ENCODE measurements around the gene DNA2.
"Not testable (repeated sequence)": the region's sequence is repeated elsewhere in the genome, so short reads cannot be mapped to it uniquely, and the experiment has no call there.

Gene DNA2

GRCh38 chr10:68492118-68492517, 20.3 kb upstream of the DNA2 start:
- FAIRE-seq: no peak

DNA sequence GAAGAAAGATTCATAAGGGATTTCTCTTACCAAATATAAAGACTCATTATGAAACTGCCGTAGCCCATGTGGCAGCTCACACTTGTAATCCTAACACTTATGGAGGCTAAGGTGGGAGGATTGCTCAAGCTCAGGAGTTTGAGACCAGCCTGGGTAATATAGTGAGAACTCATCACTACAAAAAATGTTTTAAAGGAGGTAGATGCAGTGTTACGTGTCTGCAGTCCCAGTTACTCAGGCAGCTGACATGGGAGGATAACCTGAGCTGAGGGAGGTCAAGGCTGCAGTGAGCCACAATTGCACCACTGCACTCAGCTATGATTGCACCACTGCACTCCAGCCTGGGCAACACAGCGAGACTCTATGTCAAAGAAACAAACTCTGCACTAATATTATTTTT, 18.1 kb upstream of the DNA2 start:
- FAIRE-seq (no peak), DNase-seq (ENCODE audit: insufficient read length) (no peak)
- TF ChIP-seq POLR2A (IDR thresholded peaks at IDR 0.05; ENCODE audit: low read depth, low read length) (no peak), POLR2AphosphoS5 (IDR thresholded peaks at IDR 0.05; ENCODE audit: low read depth, low read length) (no peak), TAF1 (IDR thresholded peaks at IDR 0.05; ENCODE audit: borderline replicate concordance, low read depth, low read length) (no peak)

More at GRCh38 chr10:68492118-68492517, 20.3 kb upstream of the DNA2 start:
- DNase-seq (ENCODE audit: insufficient read length): no peak
- no peak for TF ChIP-seq POLR2A (IDR thresholded peaks at IDR 0.05; ENCODE audit: low read depth, low read length)

DNA sequence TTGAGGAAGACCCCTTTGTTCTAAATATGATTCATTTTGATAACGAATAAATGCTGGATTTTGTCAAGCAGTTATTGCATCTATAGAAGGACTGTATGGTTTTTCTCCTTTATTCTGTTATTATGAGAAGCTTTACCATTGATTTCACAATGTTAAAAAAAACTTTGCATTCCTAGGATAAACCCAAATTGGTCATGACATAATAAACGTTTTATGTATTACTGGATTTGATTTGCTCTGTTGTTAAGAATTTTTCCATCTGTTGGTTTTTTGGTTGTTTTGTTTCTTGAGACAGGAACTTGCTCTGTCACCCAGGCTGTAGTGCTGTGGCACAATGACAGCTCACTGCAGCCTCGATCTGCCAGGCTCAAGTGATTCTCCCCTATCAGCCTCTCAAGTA, 2.2 kb upstream of the DNA2 start:
- no peak for TF ChIP-seq POLR2A (IDR thresholded peaks at IDR 0.05; ENCODE audit: low read depth, low read length)
- TF ChIP-seq POLR2AphosphoS5 (IDR thresholded peaks at IDR 0.05; ENCODE audit: low read depth, low read length): no peak
- TF ChIP-seq TAF1 (IDR thresholded peaks at IDR 0.05; ENCODE audit: borderline replicate concordance, low read depth, low read length): no peak
- no peak for DNase-seq (ENCODE audit: insufficient read length)
- no peak for FAIRE-seq

DNA sequence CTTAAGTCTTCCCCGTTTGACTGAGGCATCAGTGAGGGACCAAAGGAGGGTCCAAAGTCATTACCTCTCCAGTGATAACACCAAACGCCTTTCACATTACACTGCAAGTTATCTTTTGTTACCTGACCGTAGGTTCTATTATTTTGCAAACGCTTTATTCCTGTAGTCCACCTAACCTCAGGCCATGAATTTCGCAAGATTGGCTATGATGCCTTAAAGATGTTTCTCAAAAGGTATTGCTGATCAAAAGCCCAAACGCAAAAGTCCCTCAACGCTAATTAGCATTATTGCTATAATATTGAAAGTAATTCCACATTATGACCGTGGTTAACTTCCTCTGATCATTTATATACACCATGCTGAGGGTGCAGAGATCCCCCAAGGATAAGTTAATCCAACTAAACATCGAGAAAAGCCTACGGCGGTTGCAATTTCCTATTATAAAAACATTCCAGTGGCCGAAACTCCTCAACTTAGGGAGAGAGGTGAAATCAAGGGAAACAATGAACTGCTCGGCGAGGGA, 649 bp downstream of the DNA2 start:
- DNase-seq (ENCODE audit: insufficient read length) (no peak), FAIRE-seq (no peak)
- TF ChIP-seq TAF1 (IDR thresholded peaks at IDR 0.05; ENCODE audit: borderline replicate concordance, low read depth, low read length) (no peak), POLR2A (IDR thresholded peaks at IDR 0.05; ENCODE audit: low read depth, low read length) (no peak), POLR2AphosphoS5 (IDR thresholded peaks at IDR 0.05; ENCODE audit: low read depth, low read length) (no peak)

DNA sequence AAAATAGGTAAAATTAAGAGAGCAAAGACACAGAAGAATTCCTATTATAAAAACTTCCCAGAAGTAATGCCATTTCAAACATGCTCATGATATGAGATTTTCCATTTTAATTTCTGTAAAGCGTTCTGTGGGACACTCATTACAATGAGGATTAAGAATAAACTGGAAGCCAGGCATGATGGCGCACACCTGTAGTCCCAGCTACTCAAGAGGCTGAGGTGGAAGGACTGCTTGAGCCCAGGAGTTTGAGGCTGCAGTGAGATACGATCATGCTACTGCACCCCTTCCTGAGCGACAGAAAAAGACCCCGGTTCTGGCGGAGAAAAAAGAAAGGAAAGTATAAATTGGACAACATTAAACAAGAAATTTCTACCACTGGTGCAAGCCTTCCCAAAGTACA, 1.5 kb downstream of the DNA2 start:
- FAIRE-seq: no peak
- TF ChIP-seq POLR2A (IDR thresholded peaks at IDR 0.05; ENCODE audit: low read depth, low read length) (no peak), TAF1 (IDR thresholded peaks at IDR 0.05; ENCODE audit: borderline replicate concordance, low read depth, low read length) (no peak), POLR2AphosphoS5 (IDR thresholded peaks at IDR 0.05; ENCODE audit: low read depth, low read length) (no peak)
- DNase-seq (ENCODE audit: insufficient read length): no peak

GRCh38 chr10:68469838-68470237, 1.9 kb downstream of the DNA2 start:
- no peak for FAIRE-seq
- no peak for DNase-seq (ENCODE audit: insufficient read length)
- TF ChIP-seq TAF1 (IDR thresholded peaks at IDR 0.05; ENCODE audit: borderline replicate concordance, low read depth, low read length) (no peak), POLR2A (IDR thresholded peaks at IDR 0.05; ENCODE audit: low read depth, low read length) (no peak), POLR2AphosphoS5 (IDR thresholded peaks at IDR 0.05; ENCODE audit: low read depth, low read length) (no peak)

DNA sequence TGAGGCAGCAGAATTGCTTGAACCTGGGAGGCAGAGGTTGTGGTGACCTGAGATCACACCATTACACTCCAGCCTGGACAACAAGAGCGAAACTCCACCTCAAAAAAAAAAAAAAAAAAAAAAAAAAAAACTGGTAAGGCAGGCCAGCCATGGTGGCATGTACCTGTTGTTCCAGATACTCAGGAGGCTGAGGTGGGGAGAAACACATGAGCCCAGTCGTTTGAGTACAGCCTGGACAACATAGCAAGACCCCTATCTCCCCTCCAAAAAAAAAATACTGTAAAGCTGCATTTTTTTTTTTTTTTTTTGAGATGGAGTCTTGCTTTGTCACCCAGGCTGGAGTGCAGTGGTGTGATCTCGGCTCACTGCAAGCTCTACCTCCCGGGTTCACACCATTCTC, 7.0 kb downstream of the DNA2 start:
- DNase-seq (ENCODE audit: insufficient read length); FAIRE-seq: not testable (repeated sequence)

- DNase-seq (ENCODE audit: insufficient read length): no peak
- no peak for TF ChIP-seq POLR2AphosphoS5 (IDR thresholded peaks at IDR 0.05; ENCODE audit: low read depth, low read length)
- no peak for TF ChIP-seq POLR2A (IDR thresholded peaks at IDR 0.05; ENCODE audit: low read depth, low read length)
- TF ChIP-seq TAF1 (IDR thresholded peaks at IDR 0.05; ENCODE audit: borderline replicate concordance, low read depth, low read length): no peak
- FAIRE-seq: no peak
Observed at GRCh38 chr10:68463365-68464093, 8.2 kb downstream of the DNA2 start.

- FAIRE-seq (no peak), DNase-seq (ENCODE audit: insufficient read length) (no peak)
- TF ChIP-seq TAF1 (IDR thresholded peaks at IDR 0.05; ENCODE audit: borderline replicate concordance, low read depth, low read length): no peak
- no peak for TF ChIP-seq POLR2AphosphoS5 (IDR thresholded peaks at IDR 0.05; ENCODE audit: low read depth, low read length)
- TF ChIP-seq POLR2A (IDR thresholded peaks at IDR 0.05; ENCODE audit: low read depth, low read length): no peak
Observed at GRCh38 chr10:68462536-68462935, 9.2 kb downstream of the DNA2 start.

DNA sequence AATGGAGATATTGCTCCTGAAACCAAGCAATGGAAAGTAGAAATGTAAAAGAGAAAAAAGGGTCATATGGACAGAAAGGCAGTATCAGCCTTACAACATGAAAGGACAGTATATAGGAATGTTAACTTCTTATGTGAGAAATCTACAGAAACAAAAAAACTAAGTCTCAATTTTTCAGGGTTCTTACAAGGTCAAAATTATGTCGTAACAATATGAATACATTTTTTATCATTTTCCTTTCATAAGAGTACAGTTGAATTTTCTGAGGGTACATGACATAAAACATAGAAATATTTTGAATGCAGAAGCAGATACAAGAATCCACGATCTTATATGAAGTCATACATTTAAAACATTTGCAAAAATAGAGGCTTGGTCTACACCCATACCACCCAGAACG, 10.7 kb downstream of the DNA2 start:
- FAIRE-seq (no peak), DNase-seq (ENCODE audit: insufficient read length) (no peak)
- TF ChIP-seq TAF1 (IDR thresholded peaks at IDR 0.05; ENCODE audit: borderline replicate concordance, low read depth, low read length) (no peak), POLR2AphosphoS5 (IDR thresholded peaks at IDR 0.05; ENCODE audit: low read depth, low read length) (no peak), POLR2A (IDR thresholded peaks at IDR 0.05; ENCODE audit: low read depth, low read length) (no peak)

GRCh38 chr10:68449698-68450097, 22.1 kb downstream of the DNA2 start:
- not testable (repeated sequence) for DNase-seq (ENCODE audit: insufficient read length); FAIRE-seq

GRCh38 chr10:68446179-68446578, 25.6 kb downstream of the DNA2 start:
- FAIRE-seq (no peak), DNase-seq (ENCODE audit: insufficient read length) (no peak)
- TF ChIP-seq POLR2AphosphoS5 (IDR thresholded peaks at IDR 0.05; ENCODE audit: low read depth, low read length) (no peak), TAF1 (IDR thresholded peaks at IDR 0.05; ENCODE audit: borderline replicate concordance, low read depth, low read length) (no peak), POLR2A (IDR thresholded peaks at IDR 0.05; ENCODE audit: low read depth, low read length) (no peak)

DNA sequence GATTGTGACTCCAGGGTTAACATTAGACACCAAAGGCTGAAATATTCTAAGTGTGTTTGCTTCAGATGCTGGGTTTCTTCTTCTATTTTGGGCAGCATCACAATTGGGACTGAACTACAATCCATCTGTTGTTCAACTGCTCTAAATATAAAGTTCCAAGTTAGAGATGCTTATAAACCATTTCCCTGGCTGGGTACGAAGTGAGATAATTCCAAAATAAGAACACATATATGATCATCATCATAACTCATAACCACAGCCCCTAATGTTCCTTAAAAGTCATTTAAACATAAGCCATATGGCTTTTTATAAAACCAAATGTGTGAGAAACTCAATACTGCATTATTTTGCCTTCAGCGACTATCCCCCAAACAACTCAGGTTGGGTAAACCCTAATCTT, 28.8 kb downstream of the DNA2 start:
- FAIRE-seq: no peak
- DNase-seq (ENCODE audit: insufficient read length): no peak
- TF ChIP-seq POLR2AphosphoS5 (IDR thresholded peaks at IDR 0.05; ENCODE audit: low read depth, low read length): no peak
- no peak for TF ChIP-seq TAF1 (IDR thresholded peaks at IDR 0.05; ENCODE audit: borderline replicate concordance, low read depth, low read length)
- no peak for TF ChIP-seq POLR2A (IDR thresholded peaks at IDR 0.05; ENCODE audit: low read depth, low read length)
